ENCODE measurements around the gene REV3L.

The REV3L gene

DNA sequence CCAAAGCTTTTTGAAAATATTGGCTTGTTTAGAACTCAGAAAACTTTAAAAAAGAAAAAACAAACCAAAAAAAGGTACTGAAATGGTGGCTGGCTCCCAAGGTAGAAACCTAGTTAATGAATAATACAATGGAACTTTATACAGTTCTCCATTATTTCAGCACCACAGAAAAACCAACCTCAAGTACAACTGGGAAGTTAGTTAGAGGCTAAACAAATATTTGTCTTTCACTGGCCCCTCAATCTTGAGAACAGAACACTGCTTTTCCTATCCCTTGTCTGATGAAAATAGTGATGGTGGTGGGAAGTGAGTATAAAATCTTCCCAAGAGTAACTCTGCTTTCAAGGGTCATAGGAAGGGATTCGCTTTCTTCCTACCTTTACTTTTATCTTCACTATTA, 126.5 kb downstream of the REV3L start:
- no peak for TF ChIP-seq GATA3 (IDR thresholded peaks at IDR 0.05; ENCODE audit: low read depth, low read length)
- no peak for TF ChIP-seq GATA2 (IDR thresholded peaks at IDR 0.05; ENCODE audit: low read depth, low read length)

DNA sequence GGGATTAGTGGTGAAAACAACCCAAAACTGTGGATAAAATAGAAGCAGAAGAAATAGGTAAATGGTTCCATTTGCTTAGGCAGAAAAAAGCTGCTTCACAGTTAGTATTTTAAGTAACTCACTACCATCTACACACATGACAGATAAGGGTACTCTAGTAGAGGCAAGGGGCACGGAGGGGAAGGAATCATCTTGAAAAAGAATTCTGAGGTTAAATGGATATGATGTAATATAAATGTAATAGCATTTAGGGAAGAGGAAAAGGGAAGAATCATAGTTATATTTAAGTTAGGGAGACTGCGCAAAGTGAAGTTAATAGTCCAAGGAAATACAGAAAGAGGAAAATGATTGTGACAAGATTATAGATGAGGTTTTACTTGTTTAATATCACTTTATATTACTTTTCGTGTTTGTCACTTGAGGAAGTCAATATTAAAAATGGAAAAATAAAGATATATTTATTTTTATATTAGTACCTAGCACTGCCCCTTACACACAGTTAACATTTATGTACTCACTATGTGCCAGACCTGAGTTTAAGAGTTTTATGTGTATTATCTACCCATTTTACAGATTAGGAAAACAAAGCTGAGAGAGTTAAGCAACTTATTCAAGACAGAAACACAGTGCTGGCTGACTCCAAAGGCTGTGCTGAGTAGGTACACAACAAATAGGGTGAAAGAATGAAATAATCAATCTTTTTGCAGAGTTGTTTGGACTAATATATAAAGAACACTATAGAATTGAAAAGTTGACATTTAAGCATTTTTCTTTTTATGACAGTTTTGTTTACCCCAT, 128.1 kb downstream of the REV3L start:
- TF ChIP-seq GATA3 (IDR thresholded peaks at IDR 0.05; ENCODE audit: low read depth, low read length) (no peak), GATA2 (IDR thresholded peaks at IDR 0.05; ENCODE audit: low read depth, low read length) (no peak)

DNA sequence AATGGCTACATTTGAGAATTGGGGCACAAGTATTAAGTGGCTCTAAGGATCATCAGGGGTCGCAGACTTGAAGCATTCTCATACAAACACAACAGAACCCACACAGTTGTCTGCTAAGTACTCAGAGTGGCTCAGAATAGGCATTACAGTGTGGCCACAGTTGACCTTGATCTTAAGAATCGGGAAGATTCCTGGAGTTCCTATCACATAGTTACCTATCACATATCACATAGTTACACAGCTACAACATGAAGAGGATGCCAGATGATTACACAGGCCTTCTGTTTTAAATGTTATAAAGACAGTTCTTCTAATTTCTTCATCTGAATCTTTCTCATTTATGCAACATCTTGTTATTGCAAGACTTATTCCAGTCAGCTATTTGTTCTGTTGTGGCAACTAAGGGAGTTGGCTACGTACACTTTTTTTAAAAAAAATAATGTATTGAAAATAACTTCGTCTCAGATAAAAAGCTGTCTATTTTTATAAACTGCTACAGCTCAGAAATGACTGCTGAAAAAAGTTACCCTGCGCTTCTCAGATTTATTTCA, 129.0 kb downstream of the REV3L start:
- TF ChIP-seq GATA3 (IDR thresholded peaks at IDR 0.05; ENCODE audit: low read depth, low read length), result no peak
- no peak for TF ChIP-seq GATA2 (IDR thresholded peaks at IDR 0.05; ENCODE audit: low read depth, low read length)

DNA sequence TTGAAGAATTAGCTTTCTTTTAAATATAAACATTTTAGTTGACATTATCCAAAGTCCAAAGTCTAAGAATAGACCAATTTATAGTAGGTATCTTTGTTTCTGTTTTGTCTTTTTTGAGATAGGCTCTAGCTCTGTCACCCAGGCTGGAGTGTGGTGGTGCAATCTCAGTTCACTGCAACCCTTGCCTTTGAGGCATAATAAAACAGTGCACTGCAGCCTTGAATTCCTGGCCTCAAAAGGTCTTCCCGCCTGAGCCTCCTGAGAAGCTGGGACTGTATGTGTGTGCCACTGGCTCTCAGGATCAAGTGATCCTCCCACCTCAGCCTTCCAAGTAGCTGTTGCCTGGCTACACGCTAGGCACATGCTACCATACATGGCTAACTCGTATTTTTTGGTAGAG, 135.4 kb downstream of the REV3L start:
- no peak for TF ChIP-seq GATA3 (IDR thresholded peaks at IDR 0.05; ENCODE audit: low read depth, low read length)
- no peak for TF ChIP-seq GATA2 (IDR thresholded peaks at IDR 0.05; ENCODE audit: low read depth, low read length)

DNA sequence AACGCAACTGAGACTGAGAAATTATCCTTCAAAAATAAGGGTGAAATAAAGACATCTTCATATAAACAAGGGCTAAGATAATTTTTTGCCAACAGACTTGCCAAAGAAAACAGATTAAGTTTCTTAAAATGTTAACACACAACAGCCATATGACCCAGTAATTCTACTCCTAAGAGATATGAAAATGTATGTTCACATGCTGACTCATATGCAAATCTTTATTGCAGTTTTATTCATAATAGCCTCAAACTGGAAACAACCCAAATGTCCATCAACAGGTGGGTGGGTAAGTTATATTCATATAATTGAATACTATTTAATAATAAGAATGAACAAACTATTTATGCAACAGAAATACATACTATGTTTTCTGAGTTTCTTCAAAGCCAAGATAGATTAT, 140.1 kb downstream of the REV3L start:
- TF ChIP-seq GATA2 (IDR thresholded peaks at IDR 0.05; ENCODE audit: low read depth, low read length), result no peak

DNA sequence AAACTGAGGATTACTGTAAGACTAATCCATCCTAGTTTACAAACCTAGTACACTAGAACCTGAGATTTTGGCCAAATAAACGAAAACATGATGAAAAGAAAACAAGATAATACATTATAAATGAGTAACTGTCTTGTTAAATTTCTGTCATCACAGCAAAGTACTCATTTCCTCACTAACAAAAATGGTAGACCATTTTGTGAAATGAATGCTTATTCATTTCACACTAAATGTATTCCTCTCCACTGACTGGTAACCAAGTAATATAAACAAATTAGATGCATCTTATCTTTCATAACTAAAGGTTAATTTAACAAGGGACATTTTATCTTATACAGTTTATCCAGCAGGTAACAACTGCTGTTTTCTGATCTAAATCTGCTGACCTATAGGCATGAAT, 143.7 kb downstream of the REV3L start:
- no peak for TF ChIP-seq GATA2 (IDR thresholded peaks at IDR 0.05; ENCODE audit: low read depth, low read length)
- no peak for TF ChIP-seq GATA3 (IDR thresholded peaks at IDR 0.05; ENCODE audit: low read depth, low read length)

DNA sequence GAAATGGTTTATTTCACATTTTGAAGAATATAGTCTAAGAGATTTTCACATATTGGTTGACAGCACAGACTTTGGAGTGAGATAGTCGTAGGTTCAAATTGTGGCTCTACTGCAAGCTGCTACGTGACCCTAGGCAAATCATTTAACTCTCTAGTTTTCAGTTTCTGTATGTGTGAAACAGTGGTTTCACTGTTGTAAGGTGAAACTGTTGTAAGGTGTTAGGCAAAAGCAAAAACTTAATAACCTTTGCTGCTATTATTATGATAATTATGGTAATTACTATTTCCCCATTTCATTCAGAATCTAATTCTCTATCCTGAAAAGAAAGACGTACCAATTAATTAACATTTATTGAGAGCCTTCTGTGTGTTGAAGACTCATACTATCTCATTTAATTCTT, 144.2 kb downstream of the REV3L start:
- TF ChIP-seq GATA2 (IDR thresholded peaks at IDR 0.05; ENCODE audit: low read depth, low read length), result no peak

DNA sequence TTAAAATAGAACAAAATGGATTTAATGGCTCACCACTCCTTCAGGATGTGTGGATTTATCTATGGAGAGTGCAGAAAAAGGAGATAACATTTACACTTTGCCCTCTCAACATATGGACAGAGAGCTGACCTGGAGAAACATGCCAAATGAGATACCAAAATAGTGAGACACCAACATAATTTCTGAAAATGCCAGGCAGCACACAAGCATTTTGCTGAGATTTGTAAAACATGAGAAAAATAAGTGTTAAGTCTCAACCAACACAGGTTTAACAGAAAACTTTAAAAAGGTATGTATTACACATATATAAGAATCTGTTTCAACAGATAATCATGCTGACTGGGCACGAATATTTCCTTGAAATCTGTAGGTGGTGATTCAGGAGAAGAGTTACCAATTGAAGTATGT, 145.2 kb downstream of the REV3L start:
- TF ChIP-seq GATA2 (IDR thresholded peaks at IDR 0.05; ENCODE audit: low read depth, low read length), result no peak
- TF ChIP-seq GATA3 (IDR thresholded peaks at IDR 0.05; ENCODE audit: low read depth, low read length), result no peak

DNA sequence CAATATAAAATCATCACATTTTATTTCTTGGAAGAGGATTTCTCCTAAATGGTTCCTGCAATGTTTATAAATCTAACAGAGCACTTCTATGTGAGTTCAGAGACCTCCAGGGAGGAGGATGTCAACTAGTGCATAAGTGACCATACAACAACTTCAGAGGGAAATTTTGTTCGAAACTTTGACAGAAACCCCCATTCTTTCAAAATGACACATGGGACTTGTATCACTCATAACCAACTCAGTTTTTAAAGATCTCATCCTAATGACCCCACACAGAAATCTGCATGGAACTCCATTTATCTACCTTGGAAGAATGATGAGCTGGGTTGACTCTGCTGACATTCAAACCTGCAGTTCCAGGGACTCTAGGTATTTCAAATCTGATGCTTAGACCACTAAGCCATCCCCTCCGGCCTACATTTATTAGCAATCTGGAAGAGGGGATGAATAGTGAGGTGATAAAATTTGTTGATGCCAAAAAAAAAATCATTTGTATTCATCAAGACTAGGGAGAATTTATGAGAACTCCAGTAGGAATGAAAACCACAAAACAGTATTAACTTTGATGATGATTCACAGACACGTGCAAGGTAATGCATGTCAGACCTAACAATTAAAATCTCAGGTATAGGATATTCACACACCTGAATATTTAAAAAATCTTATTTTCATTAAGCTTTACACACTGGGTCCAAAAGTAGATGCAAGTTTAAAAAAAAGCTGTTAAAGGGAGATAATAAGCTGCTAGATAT, 153.0 kb downstream of the REV3L start:
- no peak for TF ChIP-seq GATA3 (IDR thresholded peaks at IDR 0.05; ENCODE audit: low read depth, low read length)
- no peak for TF ChIP-seq GATA2 (IDR thresholded peaks at IDR 0.05; ENCODE audit: low read depth, low read length)

DNA sequence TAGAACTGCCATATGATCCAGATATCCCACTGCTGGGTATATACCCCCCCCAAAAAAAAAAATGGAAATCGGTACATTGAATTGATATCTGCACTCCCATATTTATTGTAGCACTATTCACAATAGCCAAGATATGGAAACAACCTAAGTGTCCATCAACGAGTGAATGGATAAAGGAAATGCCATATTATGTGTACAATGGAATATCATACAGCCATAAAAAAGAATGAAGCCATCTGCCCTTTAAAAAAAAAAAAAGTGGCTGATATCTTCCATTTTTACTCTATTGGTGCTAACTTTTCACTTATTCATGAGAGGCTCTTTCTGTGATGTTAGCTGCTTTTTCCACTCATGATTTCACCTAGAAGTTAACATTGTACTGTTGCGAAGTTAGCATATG, 156.5 kb downstream of the REV3L start:
- TF ChIP-seq GATA2 (IDR thresholded peaks at IDR 0.05; ENCODE audit: low read depth, low read length) (no peak), GATA3 (IDR thresholded peaks at IDR 0.05; ENCODE audit: low read depth, low read length) (no peak)

DNA sequence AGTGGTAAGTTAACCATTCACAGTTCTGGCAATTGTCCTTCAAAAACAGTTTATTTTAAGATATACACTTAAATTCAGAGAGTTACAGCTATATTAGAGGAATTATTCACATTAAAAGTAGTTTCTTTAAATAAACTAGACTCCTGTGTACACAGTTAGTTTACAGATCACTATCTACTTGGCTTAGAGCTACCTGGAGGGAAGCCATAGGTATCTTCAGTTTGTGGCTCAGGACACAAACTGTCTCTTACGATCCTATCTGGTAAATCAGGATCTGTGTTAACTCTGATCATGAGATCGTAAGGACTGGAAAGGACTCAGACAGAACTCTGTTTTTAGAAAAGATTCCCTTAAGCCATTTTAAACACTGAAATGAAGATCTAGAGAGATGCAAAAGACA, 160.9 kb downstream of the REV3L start:
- no peak for TF ChIP-seq GATA2 (IDR thresholded peaks at IDR 0.05; ENCODE audit: low read depth, low read length)
- TF ChIP-seq GATA3 (IDR thresholded peaks at IDR 0.05; ENCODE audit: low read depth, low read length), result no peak

DNA sequence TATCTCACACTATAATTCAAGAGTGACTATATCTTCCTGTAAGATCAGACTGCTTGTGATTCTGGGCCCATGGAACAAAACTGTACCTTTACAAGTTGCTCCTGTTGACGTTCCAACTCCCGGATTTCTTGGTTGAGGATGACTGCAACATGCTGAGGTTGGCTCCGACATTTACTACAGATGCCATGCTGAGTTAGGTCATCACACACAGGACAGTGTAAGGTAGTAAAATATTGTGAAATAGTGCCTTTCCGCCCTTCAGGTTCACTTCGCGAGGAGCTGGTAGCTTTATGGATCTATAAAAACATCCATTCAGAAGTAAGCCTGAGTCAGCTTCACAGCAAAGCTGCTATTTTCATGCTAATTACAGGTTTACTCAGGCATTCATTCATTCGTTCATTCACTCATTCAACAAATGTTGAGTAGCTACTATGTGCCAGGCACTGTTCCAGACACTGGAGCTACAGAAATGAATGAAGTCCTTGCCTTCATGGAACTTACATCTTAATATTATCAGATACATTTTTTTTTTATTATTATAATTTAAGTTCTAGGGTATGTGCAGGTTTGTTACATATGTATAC, 175.7 kb downstream of the REV3L start:
- TF ChIP-seq GATA2 (IDR thresholded peaks at IDR 0.05; ENCODE audit: low read depth, low read length) (no peak), GATA3 (IDR thresholded peaks at IDR 0.05; ENCODE audit: low read depth, low read length) (no peak)

DNA sequence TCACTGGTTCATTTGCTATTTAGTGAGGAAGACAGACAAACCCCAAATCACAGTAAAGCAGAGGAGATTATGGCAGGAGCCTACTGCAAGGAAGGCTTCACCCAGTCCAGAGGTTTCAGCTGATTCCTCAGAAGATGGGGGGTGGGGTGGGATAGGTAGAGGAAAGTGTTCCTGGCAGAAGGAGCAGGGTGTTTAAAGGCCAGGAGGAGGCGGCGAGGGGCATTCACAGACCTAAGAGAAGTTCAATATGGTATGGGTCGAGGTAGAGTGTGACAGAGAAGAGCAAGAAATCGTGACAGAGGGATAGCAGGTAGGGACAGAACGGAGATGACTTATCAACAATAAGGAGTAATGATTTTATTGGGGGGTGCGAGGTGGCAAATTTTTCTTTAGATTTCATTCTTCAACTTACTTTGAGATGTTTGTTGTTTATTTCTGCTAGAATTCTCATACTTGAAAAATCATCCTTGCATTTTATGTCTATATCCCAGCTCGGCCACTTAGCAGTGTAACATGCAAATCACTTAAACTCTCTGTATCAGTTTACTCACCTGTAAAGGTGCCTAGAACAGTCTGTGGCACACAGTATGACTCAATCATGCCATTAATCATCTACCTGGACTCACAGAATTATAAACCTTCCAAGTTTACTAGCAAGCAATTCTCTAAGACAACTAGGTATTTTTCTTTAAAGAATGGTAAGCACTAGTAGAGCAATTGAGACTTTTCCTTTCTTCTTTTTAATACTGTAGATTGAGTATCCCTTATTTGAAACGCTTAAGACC, 176.7 kb downstream of the REV3L start:
- TF ChIP-seq GATA3 (IDR thresholded peaks at IDR 0.05; ENCODE audit: low read depth, low read length) (no peak), GATA2 (IDR thresholded peaks at IDR 0.05; ENCODE audit: low read depth, low read length) (no peak)

DNA sequence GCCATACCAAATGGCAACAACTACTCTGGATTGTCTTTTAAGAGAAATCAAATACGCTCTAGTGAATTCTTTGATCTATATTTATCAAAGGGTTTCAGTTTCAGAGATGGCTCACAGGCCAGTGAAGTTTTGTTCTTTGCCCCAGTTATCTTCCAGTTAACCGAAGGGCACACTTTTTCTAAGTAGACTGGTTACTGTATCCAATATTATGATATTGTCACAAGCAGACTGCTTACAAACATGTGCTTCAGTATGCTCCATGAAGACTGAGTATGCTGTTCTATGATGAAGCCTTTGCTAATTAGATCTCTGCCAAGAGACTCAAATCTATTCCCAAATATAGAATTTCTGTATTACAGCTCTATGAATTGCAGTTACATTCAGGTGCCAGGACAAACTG, 181.1 kb downstream of the REV3L start:
- TF ChIP-seq GATA3 (IDR thresholded peaks at IDR 0.05; ENCODE audit: low read depth, low read length) (no peak), GATA2 (IDR thresholded peaks at IDR 0.05; ENCODE audit: low read depth, low read length) (no peak)

All from SH-SY5Y (cell line).